HepG2 (cell line): ENCODE results near the gene ZBTB34. TPM values are rescaled to one million over a fixed set of nuclear protein-coding genes. Genes with fewer than 3 reads are reported as not detected.

Source experiments
- AKAP8 ChIP-seq: sonication (generic); formaldehyde crosslinking; IDR thresholded peaks from 2 replicates; pipeline ENCODE4 v1.5.1; 2020; ENCODE audit warnings: mild to moderate bottlenecking, missing genetic modification reagents
- FOXP1 ChIP-seq, 2 experiments: fragments of 450-650 bp in 1 of 2; IDR thresholded peaks; 2 replicates each; pipeline ENCODE4 v1.6.1; 2017 to 2018; ENCODE audit warnings: antibody characterized with exemption in 1 of 2
- JUND ChIP-seq: sonication (generic); formaldehyde crosslinking; IDR thresholded peaks from 2 replicates; pipeline ENCODE4 v1.8.0; 2022; ENCODE audit warnings: mild to moderate bottlenecking, missing genetic modification reagents
- ONECUT2 ChIP-seq: sonication (generic); formaldehyde crosslinking; IDR thresholded peaks from 2 replicates; pipeline ENCODE4 v1.4.0; 2020; ENCODE audit warnings: missing genetic modification reagents
- ZFX ChIP-seq: sonication (generic); formaldehyde crosslinking; IDR thresholded peaks from 2 replicates; pipeline ENCODE4 v1.4.0; 2020; ENCODE audit warnings: mild to moderate bottlenecking, low read depth, missing genetic modification reagents, moderate library complexity
- ZNF510 ChIP-seq: sonication (generic); formaldehyde crosslinking; IDR thresholded peaks from 2 replicates; pipeline ENCODE4 v1.4.0; 2020; ENCODE audit warnings: low read depth, mild to moderate bottlenecking, missing genetic modification reagents
- ZNF543 ChIP-seq: sonication (generic); formaldehyde crosslinking; IDR thresholded peaks from 2 replicates; pipeline ENCODE4 v1.4.0; 2020; ENCODE audit warnings: mild to moderate bottlenecking, missing genetic modification reagents
- ZSCAN30 ChIP-seq: sonication (generic); formaldehyde crosslinking; IDR thresholded peaks from 2 replicates; pipeline ENCODE4 v1.5.0; 2020; ENCODE audit warnings: mild to moderate bottlenecking, missing genetic modification reagents
- polyA plus RNA-seq, 8 experiments: library from polyadenylated mRNA; depleted of rRNA in 3 of 8; stranded (reverse) in 7 of 8; unstranded in 1 of 8; fragments of >200 nt; fragmentation: Illumina TruSeq in 4 of 8; extraction: Trizol in 4 of 8; gene quantifications; 2 replicates each; pipeline versions ENCODE4 v1.2.1 to v1.2.3, GENCODE V29; 2011 to 2016; ENCODE audit warnings: low read depth in 4 of 8, missing spikeins in 1 of 8, mixed read lengths in 1 of 8; ENCODE audit not compliant: insufficient read depth in 1 of 8
- total RNA-seq, 5 experiments: library from RNA; depleted of rRNA; stranded (reverse); fragments of >200 nt; fragmentation: Illumina TruSeq; extraction: Trizol; gene quantifications; 2 replicates each; pipeline ENCODE4 v1.2.3, GENCODE V29; 2016; ENCODE audit warnings: low read depth in 1 of 5
- TF ChIP-seq, protein P1 (sequence below): sonication (generic); formaldehyde crosslinking; IDR thresholded peaks from 2 replicates; pipeline ENCODE4 v1.5.0; 2020; ENCODE audit warnings: mild to moderate bottlenecking, missing genetic modification reagents, borderline replicate concordance
- TF ChIP-seq, protein P2 (sequence below): sonication (generic); formaldehyde crosslinking; conservative IDR thresholded peaks from 2 replicates; pipeline ENCODE4 v1.8.1; 2023; ENCODE audit warnings: missing genetic modification reagents
- TF ChIP-seq, protein P3 (sequence below): sonication (generic); formaldehyde crosslinking; IDR thresholded peaks from 2 replicates; pipeline ENCODE4 v1.4.0; 2020; ENCODE audit warnings: mild to moderate bottlenecking, missing genetic modification reagents

The ZBTB34 gene
- total and polyA plus RNA-seq, 2 of the 13 experiments (the other 11 are each of a cell fraction or from before 2014, with no cell fraction given) = 5.9 to 8.7 TPM

DNA sequence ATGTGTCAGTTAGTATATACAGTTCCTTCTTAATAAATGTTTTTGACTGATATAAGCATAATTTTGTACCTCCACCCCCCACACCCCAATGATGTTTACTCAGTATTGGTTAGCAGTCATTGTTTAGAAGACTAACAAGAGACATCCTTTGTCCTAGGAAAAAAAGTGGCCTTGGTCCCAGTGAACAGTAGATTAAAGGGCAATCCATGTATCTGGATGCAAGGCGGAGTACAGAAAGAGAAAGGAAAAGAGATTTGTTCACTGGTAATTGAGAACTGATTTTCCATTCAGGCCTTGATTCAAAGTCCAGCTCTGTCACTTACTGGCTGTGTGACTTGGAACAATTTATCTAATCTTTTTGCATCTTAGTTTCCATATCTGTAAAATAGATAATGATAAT is 58.8 kb downstream of the ZBTB34 start (continued):
- TF ChIP-seq, protein P1, sequence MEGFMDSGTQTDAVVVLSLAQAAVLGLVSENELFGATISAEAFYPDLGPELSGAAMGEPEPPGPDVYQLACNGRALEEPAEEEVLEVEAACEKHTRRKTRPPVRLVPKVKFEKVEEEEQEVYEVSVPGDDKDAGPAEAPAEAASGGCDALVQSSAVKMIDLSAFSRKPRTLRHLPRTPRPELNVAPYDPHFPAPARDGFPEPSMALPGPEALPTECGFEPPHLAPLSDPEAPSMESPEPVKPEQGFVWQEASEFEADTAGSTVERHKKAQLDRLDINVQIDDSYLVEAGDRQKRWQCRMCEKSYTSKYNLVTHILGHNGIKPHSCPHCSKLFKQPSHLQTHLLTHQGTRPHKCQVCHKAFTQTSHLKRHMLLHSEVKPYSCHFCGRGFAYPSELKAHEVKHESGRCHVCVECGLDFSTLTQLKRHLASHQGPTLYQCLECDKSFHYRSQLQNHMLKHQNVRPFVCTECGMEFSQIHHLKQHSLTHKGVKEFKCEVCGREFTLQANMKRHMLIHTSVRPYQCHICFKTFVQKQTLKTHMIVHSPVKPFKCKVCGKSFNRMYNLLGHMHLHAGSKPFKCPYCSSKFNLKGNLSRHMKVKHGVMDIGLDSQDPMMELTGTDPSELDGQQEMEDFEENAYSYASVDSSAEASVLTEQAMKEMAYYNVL (CRISPR knock-in tag) = peak; percentile 56; the same call in 1 of the 2 replicates
- TF ChIP-seq JUND (CRISPR knock-in tag) (no peak), ZNF510 (no peak), AKAP8 (CRISPR knock-in tag) (no peak), ZFX (CRISPR knock-in tag) (peak; percentile 38; the same call in 1 of the 2 replicates), ZSCAN30 (no peak), ONECUT2 (CRISPR knock-in tag) (no peak), FOXP1 (IDR thresholded peaks at IDR 0.05) (no peak), FOXP1 (CRISPR knock-in tag; IDR thresholded peaks at IDR 0.05) (peak; percentile 80), ZNF543 (CRISPR knock-in tag) (no peak)
- TF ChIP-seq, protein P2, sequence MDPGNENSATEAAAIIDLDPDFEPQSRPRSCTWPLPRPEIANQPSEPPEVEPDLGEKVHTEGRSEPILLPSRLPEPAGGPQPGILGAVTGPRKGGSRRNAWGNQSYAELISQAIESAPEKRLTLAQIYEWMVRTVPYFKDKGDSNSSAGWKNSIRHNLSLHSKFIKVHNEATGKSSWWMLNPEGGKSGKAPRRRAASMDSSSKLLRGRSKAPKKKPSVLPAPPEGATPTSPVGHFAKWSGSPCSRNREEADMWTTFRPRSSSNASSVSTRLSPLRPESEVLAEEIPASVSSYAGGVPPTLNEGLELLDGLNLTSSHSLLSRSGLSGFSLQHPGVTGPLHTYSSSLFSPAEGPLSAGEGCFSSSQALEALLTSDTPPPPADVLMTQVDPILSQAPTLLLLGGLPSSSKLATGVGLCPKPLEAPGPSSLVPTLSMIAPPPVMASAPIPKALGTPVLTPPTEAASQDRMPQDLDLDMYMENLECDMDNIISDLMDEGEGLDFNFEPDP = no peak
- TF ChIP-seq, protein P3, sequence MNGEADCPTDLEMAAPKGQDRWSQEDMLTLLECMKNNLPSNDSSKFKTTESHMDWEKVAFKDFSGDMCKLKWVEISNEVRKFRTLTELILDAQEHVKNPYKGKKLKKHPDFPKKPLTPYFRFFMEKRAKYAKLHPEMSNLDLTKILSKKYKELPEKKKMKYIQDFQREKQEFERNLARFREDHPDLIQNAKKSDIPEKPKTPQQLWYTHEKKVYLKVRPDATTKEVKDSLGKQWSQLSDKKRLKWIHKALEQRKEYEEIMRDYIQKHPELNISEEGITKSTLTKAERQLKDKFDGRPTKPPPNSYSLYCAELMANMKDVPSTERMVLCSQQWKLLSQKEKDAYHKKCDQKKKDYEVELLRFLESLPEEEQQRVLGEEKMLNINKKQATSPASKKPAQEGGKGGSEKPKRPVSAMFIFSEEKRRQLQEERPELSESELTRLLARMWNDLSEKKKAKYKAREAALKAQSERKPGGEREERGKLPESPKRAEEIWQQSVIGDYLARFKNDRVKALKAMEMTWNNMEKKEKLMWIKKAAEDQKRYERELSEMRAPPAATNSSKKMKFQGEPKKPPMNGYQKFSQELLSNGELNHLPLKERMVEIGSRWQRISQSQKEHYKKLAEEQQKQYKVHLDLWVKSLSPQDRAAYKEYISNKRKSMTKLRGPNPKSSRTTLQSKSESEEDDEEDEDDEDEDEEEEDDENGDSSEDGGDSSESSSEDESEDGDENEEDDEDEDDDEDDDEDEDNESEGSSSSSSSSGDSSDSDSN (CRISPR knock-in tag) = no peak
